Measurements from ENCODE around the gene NLGN3. TPM values are rescaled to one million over a fixed set of nuclear protein-coding genes. Genes with fewer than 3 reads are reported as not detected.

Gene NLGN3
- polyA plus RNA-seq, 1 donor from 2014 or later, result 11.7 TPM

DNA sequence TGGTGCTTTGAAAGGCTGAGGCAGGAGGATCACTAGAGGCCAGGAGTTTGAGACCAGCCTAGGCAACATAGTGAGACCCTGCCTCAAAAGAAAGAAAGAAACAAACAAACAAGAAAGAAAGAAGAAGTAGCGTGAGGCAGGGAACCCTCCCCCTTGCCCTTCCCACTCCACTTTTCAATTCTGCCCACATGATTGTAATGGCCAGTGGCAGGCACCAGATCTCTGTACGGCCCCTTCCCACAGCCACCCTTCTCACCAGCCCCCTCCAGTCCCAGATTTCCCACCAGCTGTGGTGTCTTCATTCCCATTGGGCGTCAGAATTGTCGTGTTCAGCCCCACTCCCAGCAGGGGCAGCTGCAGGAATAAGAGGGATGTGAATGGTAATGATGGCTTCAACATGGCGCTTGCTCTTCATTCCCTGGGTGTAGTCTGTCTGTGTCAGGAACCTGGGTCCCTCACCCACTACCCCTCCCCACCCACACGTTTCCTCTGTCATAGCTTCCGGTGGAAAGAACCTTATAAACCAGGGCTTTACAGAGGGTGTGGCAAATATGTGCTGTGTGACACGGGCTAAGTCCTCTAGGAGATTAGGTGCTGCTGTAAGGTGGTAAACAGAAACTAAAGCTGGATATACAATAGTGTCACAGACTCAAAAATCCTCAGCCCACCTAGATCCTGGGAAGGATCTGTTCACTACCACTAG, 33.3 kb upstream of the NLGN3 start, which contains the start of gene IL2RG:
Gene IL2RG, minus strand, starts transcription at position 437 of the 703 bp plus-strand sequence. Its CDS starts 38 bp downstream, at position 399.
- Histone ChIP-seq H3K9me2 (ENCODE audit: insufficient read depth, low read length) (no peaks in the 10 kb centered on the region), H2AFZ (ENCODE audit: low read depth, low read length) (no peak within 1 kb of the TSS), H3K36me3 (ENCODE audit: insufficient read depth, low read length) (no peaks in the 10 kb centered on the region), H3K9ac (ENCODE audit: low read length) (no peak within 1 kb of the TSS), H3K9me3 (ENCODE audit: low read length) (no peaks in the 10 kb centered on the region), H3K79me2 (replicated peaks; ENCODE audit: insufficient read depth, low read length) (no peaks in the 10 kb centered on the region), H3K4me3 (ENCODE audit: low read length) (no peak within 1 kb of the TSS), H4K20me1 (ENCODE audit: insufficient read depth) (no peaks in the 10 kb centered on the region), H3K27ac (ENCODE audit: low read length) (no peak within 1 kb of the TSS), H3K4me2 (ENCODE audit: low read length) (no peak within 1 kb of the TSS), H3K27me3 (ENCODE audit: insufficient read depth, low read depth, low read length) (no peaks in the 10 kb centered on the region), H3F3A (ENCODE audit: insufficient read depth, low read length, poor library complexity, severe bottlenecking) (no peaks in the 10 kb centered on the region)
- TF ChIP-seq SMC3 (conservative IDR thresholded peaks at IDR 0.05; ENCODE audit: poor library complexity), result no peak

DNA sequence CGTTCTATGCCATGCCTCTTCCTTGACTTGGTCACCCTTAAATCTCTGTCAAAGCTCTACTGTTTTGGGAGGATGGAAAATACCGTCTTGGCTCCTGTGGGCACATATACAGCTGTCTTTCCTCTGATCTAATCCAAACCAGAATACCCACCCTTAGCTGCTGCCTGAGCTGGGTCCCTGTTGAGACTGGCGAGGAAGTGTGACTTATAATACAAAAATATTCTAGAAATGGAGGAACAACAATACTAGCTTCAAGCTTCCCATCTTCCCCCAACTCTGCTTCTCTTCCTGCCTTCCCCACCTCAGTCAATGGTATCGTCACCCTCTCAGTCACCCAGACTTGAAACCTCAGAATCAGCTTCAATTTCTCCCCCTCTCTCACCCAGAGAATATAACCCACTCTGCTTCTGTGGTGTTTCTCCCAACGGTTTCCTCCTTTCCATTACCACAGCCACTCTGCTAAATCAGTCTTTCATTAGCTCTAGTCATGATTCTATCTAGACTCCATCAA, 32.7 kb upstream of the NLGN3 start:
- Histone ChIP-seq H3K9me3 (ENCODE audit: low read length) (no peaks in the 10 kb centered on the region), H3K4me3 (ENCODE audit: low read length) (no peak overlapping the region), H3K9ac (ENCODE audit: low read length) (no peak overlapping the region), H4K20me1 (ENCODE audit: insufficient read depth) (no peaks in the 10 kb centered on the region), H3F3A (ENCODE audit: insufficient read depth, low read length, poor library complexity, severe bottlenecking) (no peaks in the 10 kb centered on the region), H2AFZ (ENCODE audit: low read depth, low read length) (no peak overlapping the region), H3K27ac (ENCODE audit: low read length) (no peak overlapping the region), H3K27me3 (ENCODE audit: insufficient read depth, low read depth, low read length) (no peaks in the 10 kb centered on the region), H3K4me2 (ENCODE audit: low read length) (no peak overlapping the region), H3K36me3 (ENCODE audit: insufficient read depth, low read length) (no peaks in the 10 kb centered on the region), H3K9me2 (ENCODE audit: insufficient read depth, low read length) (no peaks in the 10 kb centered on the region), H3K79me2 (replicated peaks; ENCODE audit: insufficient read depth, low read length) (no peaks in the 10 kb centered on the region)
- TF ChIP-seq RAD21 (conservative IDR thresholded peaks at IDR 0.05) (no peak), SMC3 (conservative IDR thresholded peaks at IDR 0.05; ENCODE audit: poor library complexity) (no peak), EP300 (conservative IDR thresholded peaks at IDR 0.05; ENCODE audit: poor library complexity, severe bottlenecking) (no peak), MXI1 (conservative IDR thresholded peaks at IDR 0.05; ENCODE audit: poor library complexity, severe bottlenecking) (no peak), POLR2AphosphoS5 (IDR thresholded peaks at IDR 0.05) (no peak), EZH2 (IDR thresholded peaks at IDR 0.05; ENCODE audit: borderline replicate concordance, insufficient read depth, low read length, poor library complexity, severe bottlenecking) (no peak), TAF1 (IDR thresholded peaks at IDR 0.05; ENCODE audit: low read depth) (no peak)
- TF ChIP-seq, protein P1, sequence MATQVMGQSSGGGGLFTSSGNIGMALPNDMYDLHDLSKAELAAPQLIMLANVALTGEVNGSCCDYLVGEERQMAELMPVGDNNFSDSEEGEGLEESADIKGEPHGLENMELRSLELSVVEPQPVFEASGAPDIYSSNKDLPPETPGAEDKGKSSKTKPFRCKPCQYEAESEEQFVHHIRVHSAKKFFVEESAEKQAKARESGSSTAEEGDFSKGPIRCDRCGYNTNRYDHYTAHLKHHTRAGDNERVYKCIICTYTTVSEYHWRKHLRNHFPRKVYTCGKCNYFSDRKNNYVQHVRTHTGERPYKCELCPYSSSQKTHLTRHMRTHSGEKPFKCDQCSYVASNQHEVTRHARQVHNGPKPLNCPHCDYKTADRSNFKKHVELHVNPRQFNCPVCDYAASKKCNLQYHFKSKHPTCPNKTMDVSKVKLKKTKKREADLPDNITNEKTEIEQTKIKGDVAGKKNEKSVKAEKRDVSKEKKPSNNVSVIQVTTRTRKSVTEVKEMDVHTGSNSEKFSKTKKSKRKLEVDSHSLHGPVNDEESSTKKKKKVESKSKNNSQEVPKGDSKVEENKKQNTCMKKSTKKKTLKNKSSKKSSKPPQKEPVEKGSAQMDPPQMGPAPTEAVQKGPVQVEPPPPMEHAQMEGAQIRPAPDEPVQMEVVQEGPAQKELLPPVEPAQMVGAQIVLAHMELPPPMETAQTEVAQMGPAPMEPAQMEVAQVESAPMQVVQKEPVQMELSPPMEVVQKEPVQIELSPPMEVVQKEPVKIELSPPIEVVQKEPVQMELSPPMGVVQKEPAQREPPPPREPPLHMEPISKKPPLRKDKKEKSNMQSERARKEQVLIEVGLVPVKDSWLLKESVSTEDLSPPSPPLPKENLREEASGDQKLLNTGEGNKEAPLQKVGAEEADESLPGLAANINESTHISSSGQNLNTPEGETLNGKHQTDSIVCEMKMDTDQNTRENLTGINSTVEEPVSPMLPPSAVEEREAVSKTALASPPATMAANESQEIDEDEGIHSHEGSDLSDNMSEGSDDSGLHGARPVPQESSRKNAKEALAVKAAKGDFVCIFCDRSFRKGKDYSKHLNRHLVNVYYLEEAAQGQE (IDR thresholded peaks at IDR 0.05; ENCODE audit: borderline replicate concordance), result no peak
- TF ChIP-seq, protein P2, sequence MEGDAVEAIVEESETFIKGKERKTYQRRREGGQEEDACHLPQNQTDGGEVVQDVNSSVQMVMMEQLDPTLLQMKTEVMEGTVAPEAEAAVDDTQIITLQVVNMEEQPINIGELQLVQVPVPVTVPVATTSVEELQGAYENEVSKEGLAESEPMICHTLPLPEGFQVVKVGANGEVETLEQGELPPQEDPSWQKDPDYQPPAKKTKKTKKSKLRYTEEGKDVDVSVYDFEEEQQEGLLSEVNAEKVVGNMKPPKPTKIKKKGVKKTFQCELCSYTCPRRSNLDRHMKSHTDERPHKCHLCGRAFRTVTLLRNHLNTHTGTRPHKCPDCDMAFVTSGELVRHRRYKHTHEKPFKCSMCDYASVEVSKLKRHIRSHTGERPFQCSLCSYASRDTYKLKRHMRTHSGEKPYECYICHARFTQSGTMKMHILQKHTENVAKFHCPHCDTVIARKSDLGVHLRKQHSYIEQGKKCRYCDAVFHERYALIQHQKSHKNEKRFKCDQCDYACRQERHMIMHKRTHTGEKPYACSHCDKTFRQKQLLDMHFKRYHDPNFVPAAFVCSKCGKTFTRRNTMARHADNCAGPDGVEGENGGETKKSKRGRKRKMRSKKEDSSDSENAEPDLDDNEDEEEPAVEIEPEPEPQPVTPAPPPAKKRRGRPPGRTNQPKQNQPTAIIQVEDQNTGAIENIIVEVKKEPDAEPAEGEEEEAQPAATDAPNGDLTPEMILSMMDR (IDR thresholded peaks at IDR 0.05; ENCODE audit: poor library complexity, severe bottlenecking), result no peak

All from neural cell (in vitro differentiated cells).